COLO829 (cell line): Measurements from ENCODE around the gene STK32C.

Experiments
- DNase-seq: peaks from one replicate; pipeline ENCODE4 v3.0.0; 2012; ENCODE audit warnings: low spot score

Gene STK32C

DNA sequence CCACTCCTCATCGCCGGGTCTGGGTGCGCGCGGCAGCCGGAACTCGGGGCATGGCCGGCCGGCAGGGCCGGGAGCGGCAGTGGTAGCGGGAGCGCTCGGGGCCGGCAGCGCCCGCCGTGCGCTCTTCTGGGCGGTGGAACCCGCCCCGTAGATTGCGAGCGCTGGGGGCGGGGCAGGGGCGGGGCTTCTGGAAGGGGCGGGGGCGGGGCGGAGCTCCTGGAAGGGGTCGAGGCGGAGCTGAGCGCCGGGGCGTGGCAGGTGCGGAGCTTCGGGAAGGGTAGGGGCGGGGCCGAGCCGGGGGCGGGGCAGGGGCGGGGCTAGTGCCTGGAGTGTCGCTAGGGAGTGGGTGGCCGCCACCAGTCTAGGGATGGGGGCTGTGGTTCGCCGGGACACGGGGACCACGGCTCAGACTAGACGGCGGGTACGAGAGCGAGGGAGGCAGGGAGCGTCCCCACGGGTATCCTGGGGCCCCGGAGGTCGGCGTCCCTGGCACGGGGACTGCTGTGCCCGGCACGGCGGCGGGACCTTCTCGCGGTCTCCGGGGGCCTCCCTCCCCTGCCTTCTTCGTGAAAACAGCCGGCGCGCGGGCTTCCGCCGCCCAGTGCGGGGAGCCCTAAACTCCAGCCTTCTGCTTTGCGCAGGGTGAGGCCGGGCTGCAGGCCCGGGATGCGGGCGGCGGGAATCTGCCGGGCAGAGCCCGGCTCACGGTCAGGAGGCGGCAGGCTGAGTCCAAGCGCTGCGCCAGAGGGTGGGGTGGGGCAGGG lies at the start of gene STK32C:
Gene STK32C, minus strand, starts transcription at position 128 of the 764 bp plus-strand sequence. Its CDS starts 117 bp downstream, at position 11.
- peak; percentile 90 for DNase-seq

DNA sequence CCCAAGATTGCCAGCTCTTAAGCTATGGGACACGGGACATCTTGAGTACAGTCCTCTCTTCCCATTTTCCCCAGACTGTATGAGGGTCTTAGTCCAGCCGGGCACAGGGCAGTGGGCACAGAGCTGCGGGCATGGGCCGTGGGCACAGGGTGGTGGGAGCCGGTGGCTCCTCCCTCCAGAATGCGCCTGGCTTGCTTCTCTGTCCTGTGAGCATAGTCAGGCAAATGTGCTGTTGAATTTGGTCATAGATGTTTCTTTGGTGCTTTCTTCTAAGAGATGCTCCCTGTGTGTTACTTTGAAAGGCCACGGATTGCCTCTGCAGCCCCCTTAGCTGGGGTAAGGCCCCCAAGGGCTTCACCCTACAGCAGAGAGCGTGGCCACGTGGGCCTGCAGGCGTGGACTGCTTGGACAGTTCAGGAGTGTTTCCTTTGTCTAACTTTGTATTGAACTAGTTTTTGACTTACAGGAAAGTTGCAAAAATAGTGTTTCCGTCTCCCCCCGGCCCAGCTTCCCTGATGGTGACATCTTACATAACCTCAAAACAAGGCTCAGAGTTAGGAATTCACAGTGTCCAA lies 49.0 kb upstream of the STK32C start:
- no peak for DNase-seq

GRCh38 chr10:132355754-132356153 lies 48.0 kb upstream of the STK32C start:
- no peak for DNase-seq

- DNase-seq: no peak
These were observed 47.5 kb upstream of the STK32C start for GRCh38 chr10:132355297-132355696.

GRCh38 chr10:132354356-132355094 lies 46.8 kb upstream of the STK32C start:
- DNase-seq: no peak

- DNase-seq: no peak
These were observed 46.0 kb upstream of the STK32C start for GRCh38 chr10:132353456-132354355.

DNA sequence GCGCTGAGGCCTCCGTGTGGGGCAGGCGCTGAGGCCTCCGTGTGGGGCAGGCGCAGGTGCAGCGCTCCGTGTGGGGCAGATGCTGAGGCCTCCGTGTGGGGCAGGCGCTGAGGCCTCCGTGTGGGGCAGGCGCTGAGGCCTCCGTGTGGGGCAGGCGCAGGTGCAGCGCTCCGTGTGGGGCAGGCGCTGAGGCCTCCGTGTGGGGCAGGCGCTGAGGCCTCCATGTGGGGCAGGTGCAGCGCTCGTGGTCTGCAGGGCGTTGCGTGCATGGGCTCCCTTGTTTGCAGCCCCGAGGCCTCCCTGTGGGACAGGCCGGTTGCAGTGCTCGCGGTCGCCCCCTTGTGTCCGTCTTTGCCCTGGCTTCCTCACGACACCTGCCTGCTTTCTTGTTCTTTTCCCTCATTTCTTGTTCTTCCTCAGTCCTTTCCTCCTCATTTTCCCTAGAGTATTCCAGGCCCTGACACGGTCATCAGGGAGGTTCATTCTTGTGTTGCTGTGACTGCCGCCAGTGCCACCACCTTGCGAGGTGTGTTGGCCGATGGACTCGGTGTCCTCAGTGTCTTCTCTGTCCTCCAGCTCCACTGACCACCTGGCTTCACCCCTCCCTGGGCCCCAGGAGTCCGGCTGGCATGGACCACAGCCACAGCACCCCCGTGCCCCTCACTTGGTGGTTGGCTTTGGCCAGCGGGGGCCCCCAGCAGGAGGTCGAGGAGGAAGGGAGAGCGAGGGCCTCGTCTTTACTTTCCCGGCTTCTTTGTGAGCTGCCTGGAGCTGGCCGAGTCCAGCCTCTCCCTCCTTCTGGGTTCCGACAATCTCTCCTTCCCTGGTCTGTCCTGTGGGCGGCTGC lies 44.9 kb upstream of the STK32C start:
- peak; percentile 43 for DNase-seq

DNA sequence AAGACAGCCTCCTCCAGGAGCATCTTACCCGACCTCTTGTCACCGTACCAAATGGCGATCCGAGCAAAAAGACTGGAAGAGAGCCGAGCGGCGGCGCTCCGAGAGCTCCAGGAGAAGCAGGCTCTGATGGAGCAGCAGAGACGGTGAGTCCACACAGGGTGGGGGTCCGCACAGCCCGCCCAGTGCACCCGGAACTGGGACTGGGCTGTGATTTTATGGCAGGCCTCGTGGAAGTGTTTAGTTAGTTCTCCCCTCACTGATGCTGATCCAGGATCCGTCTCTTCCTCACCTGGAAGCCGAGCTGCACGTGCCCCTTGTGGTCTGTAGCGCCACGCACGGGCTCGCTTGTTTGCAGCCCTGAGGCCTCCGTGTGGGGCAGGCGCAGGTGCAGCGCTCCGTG lies 43.9 kb upstream of the STK32C start:
- DNase-seq: no peak

GRCh38 chr10:132350946-132351345 lies 43.2 kb upstream of the STK32C start:
- no peak for DNase-seq

DNA sequence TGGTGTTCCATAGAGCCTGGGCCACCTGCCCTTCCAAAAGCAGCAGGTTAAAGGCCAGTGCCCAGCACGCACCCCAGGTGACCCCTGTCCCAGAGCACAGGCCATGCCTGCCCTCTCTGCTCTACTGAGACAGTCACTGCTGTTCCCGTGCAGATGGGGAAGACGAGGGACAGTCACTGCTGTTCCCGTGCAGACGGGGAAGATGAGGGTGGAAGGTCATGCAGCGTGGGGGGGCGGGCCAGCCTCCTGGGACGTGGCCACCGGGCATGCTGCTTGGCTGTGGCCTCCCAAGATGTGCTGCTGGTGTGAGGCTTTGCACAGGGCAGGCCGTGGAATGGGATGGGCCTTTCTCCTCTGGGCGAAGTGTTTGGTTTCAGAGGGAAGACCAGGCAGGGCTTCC lies 42.6 kb upstream of the STK32C start:
- no peak for DNase-seq

- DNase-seq: no peak
These were observed 42.0 kb upstream of the STK32C start for GRCh38 chr10:132349766-132350165.

- DNase-seq: no peak
These were observed 40.1 kb upstream of the STK32C start for GRCh38 chr10:132347931-132348267.

DNA sequence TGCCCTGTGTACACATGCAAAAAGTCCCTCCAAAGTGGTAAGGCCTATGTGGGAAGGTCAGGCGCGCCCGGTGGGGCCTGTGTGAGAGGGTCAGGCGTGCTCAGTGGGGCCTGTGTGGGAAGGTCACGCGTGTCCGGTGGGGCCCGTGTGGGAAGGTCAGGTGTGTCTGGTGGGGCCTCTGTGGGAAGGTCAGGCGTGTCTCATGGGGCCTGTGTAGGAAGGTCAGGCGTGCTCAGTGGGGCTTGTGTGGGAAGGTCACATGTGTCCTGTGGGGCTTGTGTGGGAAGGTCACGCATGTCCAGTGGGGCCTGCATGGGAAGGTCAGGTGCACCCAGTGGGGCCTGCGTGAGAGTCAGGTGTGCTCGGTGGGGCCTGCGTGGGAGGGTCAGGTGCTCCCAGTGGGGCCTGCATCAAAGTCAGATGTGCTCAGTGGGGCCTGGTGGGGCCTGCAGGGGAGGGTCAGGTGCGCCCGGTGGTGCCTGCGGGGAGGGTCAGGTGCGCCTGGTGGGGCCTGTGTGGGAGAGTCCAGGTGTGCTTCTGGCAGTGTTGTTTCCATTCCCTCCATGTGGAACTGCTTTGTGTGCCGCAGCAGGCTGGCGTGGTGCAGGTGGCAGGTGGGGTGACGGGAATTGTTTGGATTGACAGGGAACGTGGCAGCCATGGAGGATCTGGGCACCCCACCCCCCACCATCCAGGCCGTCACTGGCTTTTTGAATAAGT lies 39.6 kb upstream of the STK32C start:
- no peak for DNase-seq

GRCh38 chr10:132346806-132347205 lies 39.1 kb upstream of the STK32C start:
- no peak for DNase-seq

GRCh38 chr10:132345345-132345744 lies 37.6 kb upstream of the STK32C start:
- DNase-seq: no peak

DNA sequence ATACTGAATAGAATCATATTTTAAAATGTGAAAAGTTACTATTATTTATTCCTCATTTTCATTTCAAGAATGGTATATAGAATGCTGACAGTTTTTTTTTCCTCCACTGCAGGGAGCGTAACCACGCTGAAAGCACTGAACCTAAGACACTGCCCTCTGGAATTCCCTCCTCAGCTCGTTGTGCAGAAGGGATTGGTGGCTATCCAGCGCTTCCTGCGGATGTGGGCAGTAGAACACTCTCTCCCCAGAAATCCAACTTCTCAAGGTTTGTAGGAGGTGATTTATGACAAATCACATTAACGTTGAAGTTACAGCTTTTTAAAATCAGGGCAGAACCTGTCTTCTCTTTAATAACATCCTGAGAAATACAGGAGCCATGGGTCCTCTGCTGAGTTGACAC lies 36.6 kb upstream of the STK32C start:
- DNase-seq: no peak

GRCh38 chr10:132342553-132342952 lies 34.8 kb upstream of the STK32C start:
- DNase-seq: no peak

GRCh38 chr10:132341781-132342180 lies 34.0 kb upstream of the STK32C start:
- DNase-seq: no peak

DNA sequence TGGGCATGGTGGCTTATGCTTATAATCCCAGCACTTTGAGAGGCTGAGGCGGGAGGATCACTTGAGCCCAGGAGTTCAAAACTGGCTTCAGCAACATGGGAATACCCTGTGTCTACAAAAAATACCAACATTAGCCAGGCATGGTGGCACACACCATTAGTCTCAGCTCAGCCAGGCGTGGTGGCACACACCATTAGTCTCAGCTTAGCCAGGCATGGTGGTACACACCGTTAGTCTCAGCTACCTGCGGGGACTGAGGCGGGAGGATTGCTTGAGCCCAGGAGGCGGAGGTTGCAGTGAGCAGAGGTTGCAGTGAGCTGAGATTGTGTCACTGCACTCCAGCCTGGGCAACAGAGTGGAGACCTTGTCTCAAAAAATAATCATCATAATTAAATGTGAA lies 33.3 kb upstream of the STK32C start:
- DNase-seq: no peak

- no peak for DNase-seq
These were observed 31.5 kb upstream of the STK32C start for GRCh38 chr10:132339276-132339675.

- DNase-seq: no peak
These were observed 31.1 kb upstream of the STK32C start for GRCh38 chr10:132338876-132339275.
